ENCODE measurements around the gene GRIK5.

Gene GRIK5

DNA sequence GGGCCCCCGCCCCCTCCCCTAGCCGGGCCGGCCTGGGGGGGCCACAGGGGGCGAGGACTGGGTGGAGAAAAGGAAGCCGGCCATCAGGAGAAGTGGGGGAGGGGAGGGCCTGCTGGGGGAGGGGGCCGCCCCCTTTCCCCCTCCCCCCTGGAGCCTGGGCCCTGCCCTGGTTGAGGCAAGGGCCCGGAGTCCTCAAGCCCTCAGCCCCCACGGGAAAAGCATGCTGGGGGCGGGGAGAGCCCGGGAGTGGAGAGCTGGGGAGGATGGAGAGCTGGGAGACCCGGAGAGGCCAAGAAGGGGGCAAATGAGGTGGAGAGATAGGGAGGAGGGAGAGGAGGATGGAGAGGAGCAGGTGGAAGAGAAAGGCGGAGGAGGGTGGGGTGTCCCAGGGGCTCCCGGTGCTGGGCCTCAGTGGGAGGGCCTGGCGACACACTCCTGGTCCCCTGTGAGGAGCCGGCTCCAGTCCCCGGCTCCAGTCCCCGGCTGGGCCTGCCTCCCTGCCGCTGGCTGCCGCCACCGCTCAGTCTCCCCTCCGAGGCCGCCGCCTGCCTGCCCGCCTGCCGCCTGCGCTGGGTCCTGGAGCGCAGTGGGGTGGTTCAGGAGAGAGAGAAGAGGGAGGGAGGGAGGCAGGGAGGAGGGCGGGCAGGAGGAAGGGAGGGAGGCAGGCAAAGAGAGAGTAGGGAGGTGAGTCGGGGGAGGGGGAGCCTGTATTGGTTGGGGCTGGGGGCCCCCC lies at the start of gene GRIK5:
Gene GRIK5 (minus strand): TSS at position 588 of the 733 bp plus-strand sequence. CDS start 4,436 bp downstream, outside the sequence.
- peaks cover 4% of the 10 kb centered on the region for H3K36me3 ChIP-seq (ENCODE audit: control insufficient read depth, low read depth, low read length)
- no peaks in the 10 kb centered on the region for H3K27me3 ChIP-seq (ENCODE audit: control insufficient read depth, insufficient read depth, low read length)
- no peak within 1 kb of the TSS for H3K27ac ChIP-seq (ENCODE audit: low read length)
- peak within 1 kb of the TSS; percentile 8 for H3K9ac ChIP-seq (ENCODE audit: low read length)
- peak within 1 kb of the TSS; percentile 68 for H3K4me3 ChIP-seq (ENCODE audit: low read length)
- H3K9me3 ChIP-seq (ENCODE audit: control insufficient read depth, low read depth, low read length), result no peaks in the 10 kb centered on the region
- peaks cover 10% of the 10 kb centered on the region for H3K4me1 ChIP-seq (ENCODE audit: control insufficient read depth, low read depth, low read length)

DNA sequence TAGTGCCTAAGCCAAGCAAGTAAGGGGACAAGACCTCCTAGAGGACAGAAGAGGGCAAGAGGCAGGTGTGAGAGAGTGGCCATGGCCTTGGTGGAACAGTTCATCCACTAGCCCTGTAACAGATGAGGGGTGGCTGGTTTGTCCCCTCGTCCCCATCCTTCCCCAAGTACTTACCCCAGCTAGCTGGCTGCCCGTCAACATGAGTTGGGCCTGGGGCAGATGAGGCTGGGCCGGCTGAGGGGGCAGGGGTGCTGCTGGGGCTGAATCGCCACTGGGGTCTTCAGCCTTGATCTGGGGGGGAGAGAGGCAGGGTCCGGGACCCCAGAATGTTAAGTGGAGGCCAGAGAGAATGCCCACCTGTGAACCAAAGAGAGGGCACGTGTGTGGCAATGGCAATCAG lies 47.1 kb upstream of the GRIK5 start:
- Histone ChIP-seq H3K9me3 (ENCODE audit: control insufficient read depth, low read depth, low read length) (no peaks in the 10 kb centered on the region), H3K27me3 (ENCODE audit: control insufficient read depth, insufficient read depth, low read length) (no peaks in the 10 kb centered on the region), H3K9ac (ENCODE audit: low read length) (no peak overlapping the region), H3K4me1 (ENCODE audit: control insufficient read depth, low read depth, low read length) (peaks cover 16% of the 10 kb centered on the region), H3K36me3 (ENCODE audit: control insufficient read depth, low read depth, low read length) (no peaks in the 10 kb centered on the region), H3K4me3 (ENCODE audit: low read length) (no peak overlapping the region), H3K27ac (ENCODE audit: low read length) (no peak overlapping the region)

DNA sequence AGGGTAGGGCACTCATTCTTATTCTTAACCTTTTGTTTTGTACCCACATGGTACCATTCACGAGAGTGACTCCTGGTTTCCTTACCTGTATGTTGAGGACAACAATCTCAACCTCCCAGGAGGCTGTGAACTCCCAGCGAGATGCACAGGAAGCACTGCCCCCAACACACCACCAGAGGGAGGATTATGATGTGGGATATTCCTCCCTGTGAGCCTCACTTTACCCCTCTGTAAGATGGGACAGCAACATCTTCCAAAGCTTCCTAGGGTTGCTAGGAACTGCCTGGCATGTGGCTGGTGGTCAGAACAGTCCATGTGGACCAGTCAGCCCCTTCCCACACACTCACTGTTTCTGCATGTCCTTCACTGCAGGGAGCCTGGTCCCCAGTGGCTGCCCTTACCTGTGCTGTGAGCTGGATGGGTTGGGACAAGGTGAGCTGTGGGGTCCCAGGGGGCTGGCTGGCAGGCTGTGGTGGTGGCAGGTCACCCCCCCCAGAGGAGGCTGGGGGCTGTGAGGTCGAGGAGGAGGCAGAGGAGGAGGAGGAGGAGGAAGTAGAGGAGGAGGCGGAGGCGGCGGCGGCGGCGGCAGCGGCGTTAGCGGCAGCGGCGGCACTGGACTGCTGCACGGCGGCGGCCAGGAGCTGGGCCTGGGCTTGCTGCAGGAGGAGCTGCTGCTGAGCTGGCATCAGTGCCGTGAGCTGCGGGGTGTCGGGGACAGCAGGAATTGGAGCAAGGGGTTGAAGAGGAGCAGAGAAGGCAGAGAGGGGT lies 46.5 kb upstream of the GRIK5 start:
- Histone ChIP-seq H3K36me3 (ENCODE audit: control insufficient read depth, low read depth, low read length) (no peaks in the 10 kb centered on the region), H3K4me3 (ENCODE audit: low read length) (no peak overlapping the region), H3K27me3 (ENCODE audit: control insufficient read depth, insufficient read depth, low read length) (no peaks in the 10 kb centered on the region), H3K9ac (ENCODE audit: low read length) (no peak overlapping the region), H3K27ac (ENCODE audit: low read length) (no peak overlapping the region), H3K9me3 (ENCODE audit: control insufficient read depth, low read depth, low read length) (no peaks in the 10 kb centered on the region), H3K4me1 (ENCODE audit: control insufficient read depth, low read depth, low read length) (peaks cover 14% of the 10 kb centered on the region)

- no peak overlapping the region for H3K9ac ChIP-seq (ENCODE audit: low read length)
- H3K4me3 ChIP-seq (ENCODE audit: low read length), result no peak overlapping the region
- H3K27ac ChIP-seq (ENCODE audit: low read length), result no peak overlapping the region
- H3K36me3 ChIP-seq (ENCODE audit: control insufficient read depth, low read depth, low read length), result no peaks in the 10 kb centered on the region
- no peaks in the 10 kb centered on the region for H3K9me3 ChIP-seq (ENCODE audit: control insufficient read depth, low read depth, low read length)
- no peaks in the 10 kb centered on the region for H3K27me3 ChIP-seq (ENCODE audit: control insufficient read depth, insufficient read depth, low read length)
- H3K4me1 ChIP-seq (ENCODE audit: control insufficient read depth, low read depth, low read length), result peaks cover 14% of the 10 kb centered on the region
Observed at GRCh38 chr19:42115705-42116104, 45.7 kb upstream of the GRIK5 start.

GRCh38 chr19:42115219-42115618 lies 45.2 kb upstream of the GRIK5 start:
- Histone ChIP-seq H3K9ac (ENCODE audit: low read length) (no peak overlapping the region), H3K9me3 (ENCODE audit: control insufficient read depth, low read depth, low read length) (no peaks in the 10 kb centered on the region), H3K27ac (ENCODE audit: low read length) (no peak overlapping the region), H3K27me3 (ENCODE audit: control insufficient read depth, insufficient read depth, low read length) (no peaks in the 10 kb centered on the region), H3K36me3 (ENCODE audit: control insufficient read depth, low read depth, low read length) (no peaks in the 10 kb centered on the region), H3K4me3 (ENCODE audit: low read length) (no peak overlapping the region), H3K4me1 (ENCODE audit: control insufficient read depth, low read depth, low read length) (peaks cover 14% of the 10 kb centered on the region)

- H3K36me3 ChIP-seq (ENCODE audit: control insufficient read depth, low read depth, low read length), result no peaks in the 10 kb centered on the region
- peaks cover 14% of the 10 kb centered on the region for H3K4me1 ChIP-seq (ENCODE audit: control insufficient read depth, low read depth, low read length)
- no peaks in the 10 kb centered on the region for H3K9me3 ChIP-seq (ENCODE audit: control insufficient read depth, low read depth, low read length)
- no peak overlapping the region for H3K9ac ChIP-seq (ENCODE audit: low read length)
- no peak overlapping the region for H3K27ac ChIP-seq (ENCODE audit: low read length)
- H3K4me3 ChIP-seq (ENCODE audit: low read length), result peak overlapping the region; percentile 11
- H3K27me3 ChIP-seq (ENCODE audit: control insufficient read depth, insufficient read depth, low read length), result no peaks in the 10 kb centered on the region
Observed at GRCh38 chr19:42114412-42114811, 44.4 kb upstream of the GRIK5 start.

DNA sequence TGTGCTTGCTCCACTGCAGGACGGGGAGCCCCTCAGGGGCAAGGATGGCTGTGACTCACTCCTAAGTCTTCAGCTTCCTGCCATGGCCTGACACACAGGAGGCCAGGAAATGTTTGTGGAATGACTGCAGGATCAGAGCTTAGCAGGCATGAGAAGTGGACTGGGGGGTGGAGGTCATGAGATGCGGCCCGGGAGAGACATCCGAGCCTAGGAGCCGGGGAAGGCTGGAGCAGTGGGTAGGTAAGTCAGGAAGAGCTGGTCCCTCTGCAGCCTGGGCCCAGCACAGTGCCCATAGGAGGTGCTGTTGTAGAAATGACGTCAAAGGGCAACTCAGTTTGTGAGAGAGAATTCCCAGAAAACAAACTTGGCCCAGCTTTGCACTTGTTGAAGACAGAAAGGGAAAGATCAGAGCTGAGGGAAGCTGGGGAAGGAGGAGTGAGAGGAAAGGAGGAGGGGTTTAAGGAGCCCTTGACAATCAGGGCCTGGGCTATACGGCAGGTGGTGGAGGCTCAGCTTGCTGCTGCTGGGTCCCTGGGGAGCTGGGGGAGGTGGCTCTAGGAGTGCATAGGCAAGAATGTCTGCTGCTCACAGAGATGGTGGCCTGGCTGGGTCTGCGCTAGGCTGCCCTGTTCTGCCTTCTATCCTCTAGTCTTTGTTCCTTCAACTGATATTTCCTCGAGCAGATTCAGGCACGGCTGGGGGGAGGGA lies 43.8 kb upstream of the GRIK5 start:
- peaks cover 16% of the 10 kb centered on the region for H3K4me1 ChIP-seq (ENCODE audit: control insufficient read depth, low read depth, low read length)
- H3K36me3 ChIP-seq (ENCODE audit: control insufficient read depth, low read depth, low read length), result no peaks in the 10 kb centered on the region
- H3K27ac ChIP-seq (ENCODE audit: low read length), result no peak overlapping the region
- no peak overlapping the region for H3K9ac ChIP-seq (ENCODE audit: low read length)
- H3K9me3 ChIP-seq (ENCODE audit: control insufficient read depth, low read depth, low read length), result no peaks in the 10 kb centered on the region
- H3K4me3 ChIP-seq (ENCODE audit: low read length), result peak overlapping the region; percentile 11
- no peaks in the 10 kb centered on the region for H3K27me3 ChIP-seq (ENCODE audit: control insufficient read depth, insufficient read depth, low read length)

DNA sequence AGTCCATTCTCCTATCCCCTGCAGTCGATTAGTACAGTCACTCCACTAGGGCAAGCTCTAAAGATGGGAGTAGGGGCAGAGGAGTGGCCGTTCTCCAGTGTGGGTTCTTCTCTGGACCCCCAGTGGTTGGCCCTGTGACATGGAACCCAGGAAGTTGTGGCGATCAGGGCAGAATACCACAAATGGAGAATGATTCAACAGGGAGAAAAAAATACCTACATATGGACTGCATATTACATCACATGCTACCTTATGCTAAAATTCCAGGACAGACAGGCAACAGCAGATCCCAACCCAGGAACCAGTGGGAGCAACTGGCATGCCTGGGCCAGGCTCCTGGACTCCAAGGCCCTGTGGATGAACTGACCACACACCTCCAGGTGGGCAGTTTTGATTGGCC lies 41.8 kb upstream of the GRIK5 start:
- peaks cover 18% of the 10 kb centered on the region for H3K4me1 ChIP-seq (ENCODE audit: control insufficient read depth, low read depth, low read length)
- H3K27me3 ChIP-seq (ENCODE audit: control insufficient read depth, insufficient read depth, low read length), result no peaks in the 10 kb centered on the region
- H3K9me3 ChIP-seq (ENCODE audit: control insufficient read depth, low read depth, low read length), result no peaks in the 10 kb centered on the region
- H3K9ac ChIP-seq (ENCODE audit: low read length), result no peak overlapping the region
- H3K4me3 ChIP-seq (ENCODE audit: low read length), result no peak overlapping the region
- no peaks in the 10 kb centered on the region for H3K36me3 ChIP-seq (ENCODE audit: control insufficient read depth, low read depth, low read length)
- H3K27ac ChIP-seq (ENCODE audit: low read length), result no peak overlapping the region

DNA sequence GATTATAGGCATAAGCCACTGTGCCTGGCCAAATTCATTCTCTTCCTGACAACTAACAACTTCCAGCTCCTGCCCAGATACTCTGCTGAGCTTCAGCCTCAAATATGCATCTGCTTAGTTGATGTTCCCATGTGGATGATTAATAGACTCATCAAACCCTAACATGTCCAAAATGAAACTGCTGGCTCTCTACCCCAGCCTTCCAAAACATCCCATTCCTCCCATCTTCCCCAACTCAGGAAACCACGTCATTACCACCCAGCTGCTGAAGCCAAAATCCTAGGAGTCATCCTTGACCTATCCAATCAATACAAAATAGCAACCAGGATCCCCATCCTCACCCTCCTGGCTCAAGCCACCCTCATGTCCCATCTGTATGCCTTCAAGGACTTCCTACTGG lies 41.4 kb upstream of the GRIK5 start:
- Histone ChIP-seq H3K9ac (ENCODE audit: low read length) (no peak overlapping the region), H3K27me3 (ENCODE audit: control insufficient read depth, insufficient read depth, low read length) (no peaks in the 10 kb centered on the region), H3K9me3 (ENCODE audit: control insufficient read depth, low read depth, low read length) (no peaks in the 10 kb centered on the region), H3K4me1 (ENCODE audit: control insufficient read depth, low read depth, low read length) (peaks cover 18% of the 10 kb centered on the region), H3K4me3 (ENCODE audit: low read length) (no peak overlapping the region), H3K27ac (ENCODE audit: low read length) (no peak overlapping the region), H3K36me3 (ENCODE audit: control insufficient read depth, low read depth, low read length) (no peaks in the 10 kb centered on the region)

DNA sequence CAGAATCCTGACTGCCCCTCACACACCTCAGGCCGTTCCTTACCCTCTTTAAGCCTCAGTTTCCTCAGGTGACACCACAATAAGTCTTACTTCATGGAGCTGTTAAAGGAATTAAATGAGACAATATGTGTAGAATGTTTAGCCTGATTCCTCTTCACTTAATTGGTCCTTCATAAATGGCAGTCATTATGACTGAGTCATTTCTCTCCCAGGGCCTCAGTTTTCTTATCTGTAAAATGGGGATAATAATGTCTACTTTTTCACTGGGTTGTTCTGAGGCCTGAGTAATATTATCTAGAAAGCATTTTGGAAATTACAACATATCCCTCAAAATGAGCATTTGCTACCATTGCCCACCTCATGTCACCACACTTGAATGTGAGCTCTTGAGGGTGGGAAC lies 40.7 kb upstream of the GRIK5 start:
- H3K27me3 ChIP-seq (ENCODE audit: control insufficient read depth, insufficient read depth, low read length), result peaks cover 1% of the 10 kb centered on the region
- no peaks in the 10 kb centered on the region for H3K9me3 ChIP-seq (ENCODE audit: control insufficient read depth, low read depth, low read length)
- H3K27ac ChIP-seq (ENCODE audit: low read length), result no peak overlapping the region
- H3K9ac ChIP-seq (ENCODE audit: low read length), result no peak overlapping the region
- H3K4me3 ChIP-seq (ENCODE audit: low read length), result no peak overlapping the region
- H3K4me1 ChIP-seq (ENCODE audit: control insufficient read depth, low read depth, low read length), result peaks cover 18% of the 10 kb centered on the region
- no peaks in the 10 kb centered on the region for H3K36me3 ChIP-seq (ENCODE audit: control insufficient read depth, low read depth, low read length)

DNA sequence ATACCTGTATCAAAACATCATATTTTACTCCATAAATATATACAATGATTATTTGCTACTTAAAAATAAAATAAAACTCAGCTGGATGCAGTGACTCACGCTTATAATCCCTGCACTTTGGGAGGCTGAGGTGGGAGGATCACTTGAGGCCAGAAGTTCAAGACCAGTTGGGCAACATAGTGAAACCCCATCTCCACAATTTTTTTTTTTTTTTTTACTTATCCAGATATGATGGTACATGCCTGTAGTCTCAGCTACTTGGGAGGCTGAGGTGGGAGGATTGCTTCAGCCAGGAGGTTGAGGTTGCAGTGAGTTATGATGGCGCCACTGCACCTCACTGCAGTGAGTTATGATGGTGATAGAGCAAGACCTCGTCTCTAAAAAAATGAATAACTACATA lies 39.9 kb upstream of the GRIK5 start:
- H3K4me3 ChIP-seq (ENCODE audit: low read length), result no peak overlapping the region
- no peaks in the 10 kb centered on the region for H3K9me3 ChIP-seq (ENCODE audit: control insufficient read depth, low read depth, low read length)
- no peaks in the 10 kb centered on the region for H3K36me3 ChIP-seq (ENCODE audit: control insufficient read depth, low read depth, low read length)
- H3K27me3 ChIP-seq (ENCODE audit: control insufficient read depth, insufficient read depth, low read length), result peaks cover 7% of the 10 kb centered on the region
- H3K27ac ChIP-seq (ENCODE audit: low read length), result no peak overlapping the region
- H3K4me1 ChIP-seq (ENCODE audit: control insufficient read depth, low read depth, low read length), result peaks cover 18% of the 10 kb centered on the region
- H3K9ac ChIP-seq (ENCODE audit: low read length), result no peak overlapping the region

Data from iPS-18a (cell line).